IMR-90 (cell line): ENCODE measurements around the gene AATF. TPM values are rescaled to one million over a fixed set of nuclear protein-coding genes. Genes with fewer than 3 reads are reported as not detected.

Experiments used
- ATAC-seq: fragments of 200-7000 bp; cut with Tn5 transposase; 2 replicates; pipeline ENCODE4 v1.9.1; 2020; ENCODE audit warnings: low read depth, mild to moderate bottlenecking, moderate library complexity
- BruUV-seq: library from RNA; stranded (reverse); fragments of 400-500 nt; replicated peaks from 2 replicates; lab custom pipeline; 2021; lab: Mats Ljungman, UMichigan
- CTCF ChIA-PET: fragments of 300-600 bp; formaldehyde crosslinking; extraction: SDS; loops from one replicate; lab custom pipeline; 2021; ENCODE audit warnings: antibody characterized with exemption; lab: Yijun Ruan, JAX
- POLR2A ChIA-PET: fragments of 300-600 bp; sonication (Branson Sonifier 250); formaldehyde crosslinking; loops from one replicate; lab custom pipeline; 2022; ENCODE audit warnings: antibody characterized with exemption; ENCODE audit not compliant: unreplicated experiment; lab: Charles Lee
- DNase-seq: peaks from one replicate; pipeline ENCODE4 v3.0.0; 2013
- H2AFZ ChIP-seq: replicated peaks from 2 replicates; pipeline ENCODE3; 2013; ENCODE audit warnings: low read length, mild to moderate bottlenecking; ENCODE audit not compliant: poor library complexity
- H2AK5ac ChIP-seq: 2 replicates; pipeline ENCODE4 v1.6.1; 2013; ENCODE audit warnings: low read depth, low read length, inconsistent platforms
- H2AK9ac ChIP-seq: replicated peaks from 2 replicates; pipeline ENCODE3; 2013; ENCODE audit warnings: mild to moderate bottlenecking, low read depth, low read length, moderate library complexity; ENCODE audit not compliant: poor library complexity
- H2BK120ac ChIP-seq: 2 replicates; pipeline ENCODE4 v1.6.1; 2013; ENCODE audit warnings: low read depth, low read length, inconsistent platforms
- H2BK15ac ChIP-seq: 3 replicates; pipeline ENCODE4 v1.6.1; 2013; ENCODE audit warnings: low read depth, low read length, inconsistent platforms
- H2BK20ac ChIP-seq: 2 replicates; pipeline ENCODE4 v1.6.1; 2013; ENCODE audit warnings: low read depth, mild to moderate bottlenecking, inconsistent platforms, low read length, moderate library complexity
- H2BK5ac ChIP-seq: 2 replicates; pipeline ENCODE4 v1.6.1; 2013; ENCODE audit warnings: mild to moderate bottlenecking, low read depth, low read length, inconsistent platforms; ENCODE audit not compliant: poor library complexity, severe bottlenecking
- H3K14ac ChIP-seq: replicated peaks from 2 replicates; pipeline ENCODE4 v1.6.1; 2013; ENCODE audit warnings: low read depth, low read length, inconsistent platforms
- H3K18ac ChIP-seq: 2 replicates; pipeline ENCODE4 v1.6.1; 2013; ENCODE audit warnings: low read depth, low read length, control low read depth
- H3K23ac ChIP-seq: 2 replicates; pipeline ENCODE4 v1.6.1; 2013; ENCODE audit warnings: low read depth, low read length, inconsistent platforms
- H3K27ac ChIP-seq: 2 replicates; pipeline ENCODE4 v1.5.1; 2013; ENCODE audit warnings: mild to moderate bottlenecking, control low read depth, low read length; ENCODE audit not compliant: insufficient read depth
- H3K27me3 ChIP-seq: 2 replicates; pipeline ENCODE4 v1.6.1; 2013; ENCODE audit warnings: low read length; ENCODE audit not compliant: control insufficient read depth, insufficient read depth
- H3K36me3 ChIP-seq: 2 replicates; pipeline ENCODE4 v1.6.1; 2013; ENCODE audit warnings: low read length, mixed read lengths; ENCODE audit not compliant: control insufficient read depth, insufficient read depth
- H3K4ac ChIP-seq: 2 replicates; pipeline ENCODE4 v1.6.1; 2013; ENCODE audit warnings: low read depth, low read length, inconsistent platforms
- H3K4me1 ChIP-seq: 2 replicates; pipeline ENCODE4 v1.6.1; 2013; ENCODE audit warnings: low read length, mixed read lengths; ENCODE audit not compliant: control insufficient read depth, insufficient read depth
- H3K4me2 ChIP-seq: 2 replicates; pipeline ENCODE4 v1.6.1; 2013; ENCODE audit warnings: low read depth, mild to moderate bottlenecking, control low read depth, low read length, moderate library complexity
- H3K4me3 ChIP-seq: 2 replicates; pipeline ENCODE4 v1.5.1; 2013; ENCODE audit warnings: low read depth, mild to moderate bottlenecking, control low read depth, low read length, moderate library complexity; ENCODE audit not compliant: insufficient read depth
- H3K56ac ChIP-seq: 2 replicates; pipeline ENCODE4 v1.6.1; 2013; ENCODE audit warnings: low read length, inconsistent platforms; ENCODE audit not compliant: insufficient read depth; ENCODE audit errors: extremely low read depth
- H3K79me1 ChIP-seq, 2 experiments: 2 replicates each; pipeline ENCODE4 v1.6.1; 2013; ENCODE audit warnings: low read length in 2 of 2, inconsistent platforms in 1 of 2, low read depth in 1 of 2
- H3K9ac ChIP-seq: 2 replicates; pipeline ENCODE4 v1.6.1; 2013; ENCODE audit warnings: low read depth, low read length, control low read depth
- H3K9me1 ChIP-seq: 2 replicates; pipeline ENCODE4 v1.6.1; 2013; ENCODE audit warnings: low read length, inconsistent platforms; ENCODE audit not compliant: insufficient read depth
- H3K9me3 ChIP-seq: 2 replicates; pipeline ENCODE4 v1.6.1; 2013; ENCODE audit warnings: low read length; ENCODE audit not compliant: control insufficient read depth, insufficient read depth
- H4K20me1 ChIP-seq: 2 replicates; pipeline ENCODE4 v1.6.1; 2013; ENCODE audit warnings: low read length, inconsistent platforms; ENCODE audit not compliant: insufficient read depth
- H4K5ac ChIP-seq: 2 replicates; pipeline ENCODE4 v1.6.1; 2013; ENCODE audit warnings: mild to moderate bottlenecking, low read depth, low read length, control low read depth
- H4K8ac ChIP-seq, 2 experiments: 2 replicates each; pipeline ENCODE4 v1.6.1; 2013; ENCODE audit warnings: low read depth in 2 of 2, low read length in 2 of 2, control low read depth in 1 of 2, inconsistent platforms in 1 of 2
- H4K91ac ChIP-seq: 2 replicates; pipeline ENCODE4 v1.6.1; 2013; ENCODE audit warnings: low read depth, low read length, inconsistent platforms; ENCODE audit not compliant: insufficient read depth
- WGBS, 2 experiments: methylation state at CpG; one replicate each; pipeline versions ENCODE4 v1.1.5 to v1.1.7; 2013; ENCODE audit warnings: missing lambda C conversion rate in 2 of 2; ENCODE audit not compliant: insufficient read length in 1 of 2; ENCODE audit errors: extremely low coverage in 2 of 2; 5-methylcytosine and 5-hydroxymethylcytosine counted together
- dilution Hi-C: fragments of 300-500 bp; cut with HindIII; formaldehyde crosslinking; loops from one replicate; pipeline ENCODE4 v1.14.3; 2018; ENCODE audit warnings: low sequenced_read_pairs; ENCODE audit not compliant: unreplicated experiment
- in situ Hi-C: fragments of 300-500 bp; cut with MboI; formaldehyde crosslinking; loops from 3 replicates; pipeline ENCODE4 v1.14.3; 2019; ENCODE audit warnings: low sequenced_read_pairs, inconsistent platforms, mixed read lengths
- intact Hi-C: fragments of 100-400 bp; cut with micrococcal nuclease; formaldehyde crosslinking; loops from 2 replicates; pipeline ENCODE4 v1.10.0; 2022
- polyA plus RNA-seq, 3 experiments: library from polyadenylated mRNA; depleted of rRNA; stranded (reverse); fragments of >200 nt; gene quantifications; 2 replicates each; pipeline ENCODE4 v1.2.3, GENCODE V29; 2012; ENCODE audit warnings: low replicate concordance in 1 of 3
- total RNA-seq: library from RNA; depleted of rRNA; stranded (reverse); fragments of >200 nt; gene quantifications from 2 replicates; pipeline ENCODE4 v1.2.3, GENCODE V29; 2012
- TF ChIP-seq, protein P1 (sequence below): fragments of 150-350 bp; IDR thresholded peaks from 2 replicates; pipeline ENCODE4 v1.6.1; 2017; ENCODE audit warnings: mild to moderate bottlenecking, antibody characterized with exemption, low read length, low read depth

The AATF gene
- total and polyA plus RNA-seq, 2 of the 4 experiments (the other 2 are of a cell fraction): 21.0 to 34.8 TPM

DNA sequence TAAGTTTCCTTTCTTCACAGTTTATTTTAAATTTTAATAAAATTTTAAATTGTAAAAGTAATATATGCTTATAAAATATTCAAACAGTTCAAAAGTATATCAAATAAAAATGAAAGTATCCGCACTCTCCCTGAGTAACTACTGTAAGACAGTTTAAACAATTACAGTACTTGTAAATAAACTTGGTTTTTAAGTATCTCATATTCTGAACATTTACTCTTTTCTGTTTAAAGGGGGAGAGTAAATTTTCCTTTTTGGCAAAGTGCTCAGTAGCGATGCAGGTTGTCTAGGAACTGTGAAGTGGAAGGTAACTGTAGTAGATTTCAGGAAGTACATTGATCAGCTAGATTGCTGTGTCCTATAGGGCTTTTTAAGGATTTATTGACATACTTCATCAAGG lies 28.8 kb downstream of the AATF start:
- Histone ChIP-seq H4K5ac (no peak overlapping the region), H2BK120ac (no peak overlapping the region), H3K36me3 (0 out of 2 replicates have a peak, but pooled peaks cover 1% of the 10 kb centered on the region), H3K79me1 (peaks cover 4 to 23% of the 10 kb centered on the region in 2 experiments; a peak in 3 of 4 replicates), H2BK15ac (no peak overlapping the region), H3K4me1 (peaks cover 1% of the 10 kb centered on the region; the same call in 1 of the 2 replicates), H3K14ac (no peak overlapping the region), H3K9ac (no peak overlapping the region), H3K4me2 (no peak overlapping the region), H3K4ac (no peak overlapping the region), H3K18ac (no peak overlapping the region), H2BK20ac (no peak overlapping the region), H3K27me3 (no peaks in the 10 kb centered on the region), H3K23ac (no peak overlapping the region), H2AK5ac (no peak overlapping the region), H4K91ac (no peak overlapping the region), H3K9me3 (no peaks in the 10 kb centered on the region), H3K9me1 (no peaks in the 10 kb centered on the region), H4K8ac (no peak overlapping the region), H3K56ac (no peak overlapping the region), H2BK5ac (no peak overlapping the region), H4K20me1 (no peaks in the 10 kb centered on the region; the same call in 1 of the 2 replicates), H2AK9ac (no peak overlapping the region), H3K4me3 (no peak overlapping the region), H2AFZ (no peak overlapping the region), H3K27ac (no peak overlapping the region)
- dilution Hi-C loops: no loop called here
- BruUV-seq: no TSS peak
- POLR2A ChIA-PET: no interaction called here
- CTCF ChIA-PET: no interaction called here
- TF ChIP-seq, protein P1, sequence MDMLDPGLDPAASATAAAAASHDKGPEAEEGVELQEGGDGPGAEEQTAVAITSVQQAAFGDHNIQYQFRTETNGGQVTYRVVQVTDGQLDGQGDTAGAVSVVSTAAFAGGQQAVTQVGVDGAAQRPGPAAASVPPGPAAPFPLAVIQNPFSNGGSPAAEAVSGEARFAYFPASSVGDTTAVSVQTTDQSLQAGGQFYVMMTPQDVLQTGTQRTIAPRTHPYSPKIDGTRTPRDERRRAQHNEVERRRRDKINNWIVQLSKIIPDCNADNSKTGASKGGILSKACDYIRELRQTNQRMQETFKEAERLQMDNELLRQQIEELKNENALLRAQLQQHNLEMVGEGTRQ: no peak
- in situ Hi-C loops: no loop called here
- ATAC-seq (no peak), DNase-seq (no peak)
- WGBS, 2 experiments: no CpG with 5 or more reads among the region's 2 CpGs
- intact Hi-C loops: no loop called here
